KMS-11 (cell line): ENCODE results near the gene DPP4.
"Not testable (repeated sequence)": the region's sequence is repeated elsewhere in the genome, so short reads cannot be mapped to it uniquely, and the experiment has no call there.

Experiments used
- H2AFZ ChIP-seq: fragments of 200-600 bp; sonication (generic); 2 replicates; pipeline ENCODE4 v1.6.1; 2016; ENCODE audit warnings: antibody characterized with exemption, mixed run types, low read depth
- H3K27ac ChIP-seq: fragments of 200-600 bp; sonication (generic); 2 replicates; pipeline ENCODE4 v1.6.1; 2016; ENCODE audit warnings: mild to moderate bottlenecking, mixed run types
- H3K27me3 ChIP-seq: fragments of 200-600 bp; sonication (generic); 2 replicates; pipeline ENCODE4 v1.6.1; 2017; ENCODE audit warnings: mild to moderate bottlenecking, low read depth, mixed run types, moderate library complexity; ENCODE audit not compliant: insufficient read depth
- H3K36me3 ChIP-seq: fragments of 200-600 bp; sonication (generic); 2 replicates; pipeline ENCODE4 v1.6.1; 2017; ENCODE audit warnings: mild to moderate bottlenecking, mixed run types; ENCODE audit not compliant: insufficient read depth
- H3K4me1 ChIP-seq: fragments of 200-600 bp; sonication (generic); 2 replicates; pipeline ENCODE4 v1.6.1; 2016; ENCODE audit warnings: mild to moderate bottlenecking, low read depth, mixed run types; ENCODE audit not compliant: poor library complexity, severe bottlenecking
- H3K4me2 ChIP-seq: fragments of 200-600 bp; sonication (generic); 2 replicates; pipeline ENCODE4 v1.7.0; 2016; ENCODE audit warnings: mild to moderate bottlenecking, mixed run types
- H3K4me3 ChIP-seq: fragments of 200-600 bp; sonication (generic); IDR thresholded peaks from 2 replicates; pipeline ENCODE4 v1.6.1; 2017; ENCODE audit warnings: low read depth, low read length, mixed read lengths; ENCODE audit not compliant: insufficient read depth
- H3K79me2 ChIP-seq: fragments of 200-600 bp; sonication (generic); 2 replicates; pipeline ENCODE4 v1.6.1; 2016; ENCODE audit warnings: low read depth, mixed run types; ENCODE audit not compliant: insufficient read depth
- H3K9ac ChIP-seq: fragments of 200-600 bp; sonication (generic); 2 replicates; pipeline ENCODE4 v1.6.1; 2016; ENCODE audit warnings: mild to moderate bottlenecking, mixed run types
- H4K20me1 ChIP-seq: fragments of 200-600 bp; sonication (generic); 2 replicates; pipeline ENCODE4 v1.6.1; 2016; ENCODE audit warnings: mild to moderate bottlenecking, mixed run types; ENCODE audit not compliant: insufficient read depth
- TF ChIP-seq, protein P1 (sequence below): fragments of 200-600 bp; sonication (generic); conservative IDR thresholded peaks from 2 replicates; pipeline ENCODE4 v1.6.1; 2017; ENCODE audit warnings: low read depth, mild to moderate bottlenecking, antibody characterized with exemption, low read length, moderate library complexity, mixed read lengths

Gene DPP4

GRCh38 chr2:161955211-161955610, 118.8 kb downstream of the DPP4 start:
- TF ChIP-seq, protein P1, sequence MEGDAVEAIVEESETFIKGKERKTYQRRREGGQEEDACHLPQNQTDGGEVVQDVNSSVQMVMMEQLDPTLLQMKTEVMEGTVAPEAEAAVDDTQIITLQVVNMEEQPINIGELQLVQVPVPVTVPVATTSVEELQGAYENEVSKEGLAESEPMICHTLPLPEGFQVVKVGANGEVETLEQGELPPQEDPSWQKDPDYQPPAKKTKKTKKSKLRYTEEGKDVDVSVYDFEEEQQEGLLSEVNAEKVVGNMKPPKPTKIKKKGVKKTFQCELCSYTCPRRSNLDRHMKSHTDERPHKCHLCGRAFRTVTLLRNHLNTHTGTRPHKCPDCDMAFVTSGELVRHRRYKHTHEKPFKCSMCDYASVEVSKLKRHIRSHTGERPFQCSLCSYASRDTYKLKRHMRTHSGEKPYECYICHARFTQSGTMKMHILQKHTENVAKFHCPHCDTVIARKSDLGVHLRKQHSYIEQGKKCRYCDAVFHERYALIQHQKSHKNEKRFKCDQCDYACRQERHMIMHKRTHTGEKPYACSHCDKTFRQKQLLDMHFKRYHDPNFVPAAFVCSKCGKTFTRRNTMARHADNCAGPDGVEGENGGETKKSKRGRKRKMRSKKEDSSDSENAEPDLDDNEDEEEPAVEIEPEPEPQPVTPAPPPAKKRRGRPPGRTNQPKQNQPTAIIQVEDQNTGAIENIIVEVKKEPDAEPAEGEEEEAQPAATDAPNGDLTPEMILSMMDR: no peak
- no peaks in the 10 kb centered on the region for H3K79me2 ChIP-seq
- H3K4me2 ChIP-seq: no peak overlapping the region
- H2AFZ ChIP-seq: no peak overlapping the region
- no peak overlapping the region for H3K9ac ChIP-seq
- H3K4me3 ChIP-seq: no peak overlapping the region
- H3K4me1 ChIP-seq: no peaks in the 10 kb centered on the region
- no peaks in the 10 kb centered on the region for H3K27me3 ChIP-seq
- no peaks in the 10 kb centered on the region for H3K36me3 ChIP-seq
- no peak overlapping the region for H3K27ac ChIP-seq
- H4K20me1 ChIP-seq: no peaks in the 10 kb centered on the region

DNA sequence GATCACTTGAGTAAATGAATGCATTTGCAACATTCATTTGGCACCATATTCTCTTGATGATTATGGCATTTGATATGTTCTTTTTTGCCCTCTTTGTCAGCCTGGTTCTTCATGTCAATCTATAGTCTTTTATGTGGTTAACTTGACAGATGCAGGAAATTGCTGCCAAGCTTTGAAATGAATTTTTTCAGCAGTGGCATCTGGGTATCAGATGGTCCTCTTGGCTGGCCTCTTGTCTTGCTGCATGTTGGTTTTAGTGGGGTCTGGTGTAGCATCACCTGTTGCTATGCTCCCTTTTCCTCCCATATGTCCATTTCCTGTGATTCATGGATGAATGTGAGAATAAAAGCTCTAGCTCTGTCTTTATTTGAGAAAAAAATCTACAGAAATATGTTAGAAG, 119.9 kb downstream of the DPP4 start:
- Histone ChIP-seq H4K20me1 (no peaks in the 10 kb centered on the region), H3K27ac (no peak overlapping the region), H3K79me2 (no peaks in the 10 kb centered on the region), H3K36me3 (no peaks in the 10 kb centered on the region), H3K4me1 (no peaks in the 10 kb centered on the region), H3K9ac (no peak overlapping the region), H3K4me2 (no peak overlapping the region), H2AFZ (no peak overlapping the region), H3K27me3 (no peaks in the 10 kb centered on the region), H3K4me3 (no peak overlapping the region)
- TF ChIP-seq, protein P1: no peak

DNA sequence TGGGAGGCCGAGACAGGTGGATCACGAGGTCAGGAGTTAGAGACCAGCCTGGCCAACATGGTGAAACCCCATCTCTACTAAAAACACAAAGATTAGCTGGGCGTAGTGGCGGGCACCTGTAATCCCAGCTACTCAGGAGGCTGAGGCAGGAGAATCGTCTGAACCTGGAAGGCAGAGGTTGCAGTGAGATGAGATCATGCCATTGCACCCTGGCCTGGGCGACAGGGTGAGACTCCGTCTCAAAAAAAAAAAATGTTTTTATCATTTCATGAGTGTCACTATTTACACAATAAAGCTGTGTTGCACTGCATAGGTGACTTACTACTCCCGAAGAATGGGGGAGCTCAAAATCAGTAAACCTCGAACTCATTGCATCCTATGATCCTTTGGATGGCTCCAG, 120.6 kb downstream of the DPP4 start:
- not testable (repeated sequence) for H3K27me3 ChIP-seq, H3K4me3 ChIP-seq, H3K9ac ChIP-seq, H3K4me2 ChIP-seq, H3K36me3 ChIP-seq, H3K79me2 ChIP-seq, H3K27ac ChIP-seq, H3K4me1 ChIP-seq, H4K20me1 ChIP-seq, H2AFZ ChIP-seq

DNA sequence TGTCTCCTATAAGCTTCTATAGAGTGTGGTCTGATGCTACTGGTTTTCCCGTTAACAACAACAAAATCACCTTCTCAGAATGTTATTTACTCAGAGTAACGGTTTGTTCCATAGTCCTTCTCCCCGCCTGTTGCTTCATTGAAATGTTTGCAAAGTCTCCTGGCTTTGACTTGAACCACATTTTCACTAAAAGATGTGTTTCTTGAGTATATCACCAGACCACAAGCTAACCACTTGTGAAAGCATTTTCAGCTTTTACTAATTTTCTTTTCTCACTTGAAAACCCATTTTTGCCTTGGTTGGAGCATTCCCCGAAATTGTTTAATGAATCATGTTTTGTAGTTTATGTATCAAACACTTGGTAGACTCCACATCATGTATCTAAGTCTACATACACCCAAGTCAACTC, 121.2 kb downstream of the DPP4 start:
- no peak overlapping the region for H3K4me2 ChIP-seq

GRCh38 chr2:161947836-161948235, 126.2 kb downstream of the DPP4 start:
- Histone ChIP-seq H2AFZ (no peak overlapping the region), H3K4me3 (no peak overlapping the region), H3K27me3 (no peaks in the 10 kb centered on the region), H4K20me1 (no peaks in the 10 kb centered on the region), H3K4me1 (peaks cover 13% of the 10 kb centered on the region), H3K27ac (no peak overlapping the region), H3K9ac (no peak overlapping the region), H3K36me3 (no peaks in the 10 kb centered on the region), H3K79me2 (no peaks in the 10 kb centered on the region), H3K4me2 (no peak overlapping the region)
- TF ChIP-seq, protein P1: no peak

More for the DNA sequence above, 121.2 kb downstream of the DPP4 start:
- Histone ChIP-seq H3K79me2 (no peaks in the 10 kb centered on the region), H2AFZ (no peak overlapping the region), H3K9ac (no peak overlapping the region), H3K36me3 (no peaks in the 10 kb centered on the region), H3K4me1 (no peaks in the 10 kb centered on the region), H3K4me3 (no peak overlapping the region), H3K27ac (no peak overlapping the region), H4K20me1 (no peaks in the 10 kb centered on the region), H3K27me3 (no peaks in the 10 kb centered on the region)
- TF ChIP-seq, protein P1: no peak
